Medulla oblongata (tissue), 1 donor: ENCODE results near the gene ANO1.

Experiments used
- DNase-seq: peaks from one replicate; pipeline ENCODE4 v3.0.0-alpha.2; 2015; ENCODE audit errors: extremely low spot score

ANO1 gene

DNA sequence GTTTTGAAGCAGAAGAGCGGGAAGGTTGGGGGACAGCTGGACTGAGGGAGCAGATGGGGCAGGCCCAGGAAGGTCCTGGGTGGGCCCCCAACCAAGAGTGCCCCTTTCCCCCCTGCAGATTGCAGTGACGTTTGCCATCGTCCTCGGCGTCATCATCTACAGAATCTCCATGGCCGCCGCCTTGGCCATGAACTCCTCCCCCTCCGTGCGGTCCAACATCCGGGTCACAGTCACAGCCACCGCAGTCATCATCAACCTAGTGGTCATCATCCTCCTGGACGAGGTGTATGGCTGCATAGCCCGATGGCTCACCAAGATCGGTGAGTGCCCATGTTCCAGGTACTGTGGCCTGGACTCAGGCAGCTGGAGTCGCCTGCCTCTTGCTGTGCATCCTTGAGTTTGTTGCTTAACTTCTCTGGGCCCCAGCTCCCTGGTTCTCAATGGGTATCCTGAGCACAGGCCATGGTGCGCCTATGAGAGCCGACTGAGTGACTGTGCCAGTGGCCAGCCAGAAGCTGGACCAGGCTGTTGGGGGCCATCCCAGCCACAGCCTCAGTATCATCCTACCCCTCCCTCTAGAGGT lies 83.0 kb downstream of the ANO1 start:
- DNase-seq = no peak

DNA sequence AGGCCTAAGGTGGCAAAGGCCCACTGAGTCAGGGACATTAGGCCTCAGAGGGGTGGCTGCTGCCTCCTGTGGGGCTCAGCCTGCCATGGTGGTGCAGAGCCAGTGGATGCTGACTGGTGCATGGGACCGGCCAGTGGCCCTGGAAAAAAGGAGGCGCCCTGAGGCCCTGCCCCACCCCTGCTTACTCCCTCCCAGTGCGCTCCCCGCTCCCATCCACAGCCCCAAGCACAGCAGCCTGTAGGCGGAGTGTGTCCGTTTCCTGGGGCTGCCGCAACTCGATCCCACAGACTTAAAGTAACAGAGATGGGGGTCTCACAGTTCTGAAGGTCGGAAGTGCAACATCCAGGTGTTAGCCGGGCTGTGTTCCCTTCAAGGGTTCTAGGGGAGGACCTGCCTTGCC lies 86.6 kb downstream of the ANO1 start:
- no peak for DNase-seq

DNA sequence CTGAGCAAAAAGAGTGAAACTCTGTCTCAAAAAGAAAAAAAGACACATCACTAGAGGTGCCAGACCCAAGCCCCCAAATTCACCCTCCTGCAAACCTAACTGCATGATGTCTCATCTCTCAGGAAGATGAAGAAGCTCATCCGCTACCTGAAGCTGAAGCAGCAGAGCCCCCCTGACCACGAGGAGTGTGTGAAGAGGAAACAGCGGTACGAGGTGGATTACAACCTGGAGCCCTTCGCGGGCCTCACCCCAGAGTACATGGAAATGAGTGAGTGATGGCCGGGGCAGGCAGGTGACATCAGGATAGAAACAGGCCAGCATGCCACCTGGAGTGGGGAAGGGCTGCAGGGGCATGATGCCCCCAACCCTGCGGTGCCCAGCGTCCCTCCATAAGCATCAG lies 89.0 kb downstream of the ANO1 start:
- no peak for DNase-seq

DNA sequence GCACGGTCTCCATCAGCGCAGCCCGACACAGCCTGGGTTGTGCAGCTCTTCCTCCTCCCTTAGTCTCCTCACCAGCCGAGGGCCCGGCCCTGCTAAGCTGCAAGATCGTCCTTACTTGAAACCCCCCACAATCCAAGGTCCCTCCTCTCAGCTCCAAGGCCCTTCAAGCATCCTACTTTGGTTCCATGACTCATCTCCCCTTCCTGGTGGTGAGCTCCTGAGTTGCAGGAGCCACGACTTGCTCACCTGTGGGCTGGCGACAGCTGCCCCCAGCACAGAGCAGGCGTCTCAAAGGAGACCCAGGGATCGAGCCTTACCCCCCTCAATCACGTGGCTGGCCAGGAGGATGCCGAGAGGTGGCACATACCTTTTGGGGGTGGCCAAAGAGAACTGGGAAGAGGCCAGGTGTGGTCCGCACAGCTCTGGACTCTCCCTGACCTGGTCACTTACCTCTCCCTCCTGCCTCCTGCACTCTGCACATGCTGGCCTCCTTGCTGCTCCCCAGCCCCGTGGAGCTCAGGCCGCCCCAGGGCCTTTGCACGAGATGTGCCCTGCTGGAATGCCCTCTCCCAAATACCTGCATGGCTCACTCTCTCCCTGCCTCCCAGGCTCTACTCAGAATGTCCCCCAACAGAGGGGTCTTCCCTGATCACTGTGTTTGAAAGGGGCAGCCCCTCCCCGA lies 89.7 kb downstream of the ANO1 start:
- DNase-seq = no peak

DNA sequence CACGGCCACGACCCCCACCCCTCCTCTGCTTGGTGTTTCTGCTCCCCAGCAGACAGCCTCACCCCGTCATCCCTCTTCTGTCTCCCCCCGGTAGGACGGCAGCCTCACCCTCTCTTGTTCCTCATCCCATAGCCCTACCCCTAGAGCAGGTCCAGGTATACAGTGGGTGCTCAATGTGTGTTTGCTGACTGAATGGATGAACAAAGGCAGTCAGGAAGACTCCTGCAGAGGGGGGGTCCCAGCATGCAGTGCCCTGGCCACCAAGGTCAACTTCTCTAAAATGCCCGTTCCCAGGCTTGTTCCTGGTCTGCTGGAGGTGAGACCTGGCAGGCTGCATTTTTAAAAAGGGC lies 90.3 kb downstream of the ANO1 start:
- DNase-seq = no peak

DNA sequence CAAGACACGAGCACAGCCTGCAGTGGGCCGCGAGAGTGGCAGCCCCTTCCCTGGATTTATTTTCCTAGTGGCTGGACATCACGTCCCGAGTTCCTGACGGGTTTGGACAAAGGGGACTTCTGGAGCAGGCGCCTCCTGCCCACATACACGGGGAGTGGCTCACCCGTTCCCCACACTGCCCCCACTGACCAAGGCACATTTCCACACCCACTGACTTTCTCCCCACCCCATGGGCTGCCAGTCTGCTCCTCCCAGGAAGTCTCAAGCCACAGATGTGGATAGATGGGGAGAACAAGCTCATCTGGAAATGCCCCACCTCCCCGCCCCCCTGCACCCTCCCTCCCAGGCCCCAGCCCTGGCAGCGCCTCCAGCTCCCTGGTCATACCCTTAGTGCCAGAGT lies 91.0 kb downstream of the ANO1 start:
- DNase-seq = no peak

DNA sequence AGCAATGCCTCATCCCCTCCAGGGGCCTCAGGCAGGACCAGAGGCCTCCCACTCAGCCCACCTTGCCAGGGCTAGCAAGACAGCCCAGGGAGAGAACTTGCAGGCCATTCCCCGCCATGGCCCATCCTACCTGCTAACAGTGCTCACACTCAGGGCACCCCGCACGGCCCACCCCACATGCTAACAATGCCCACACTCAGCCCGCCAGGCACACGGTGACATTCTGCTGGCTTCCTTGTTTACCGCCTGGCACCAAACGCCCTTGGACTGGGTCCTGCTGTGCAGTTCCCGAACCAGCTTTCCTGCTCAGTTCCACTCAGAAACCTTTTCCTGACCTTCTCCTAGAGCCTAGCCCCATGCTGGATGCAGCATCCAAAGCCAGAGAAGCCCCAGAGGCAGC lies 91.5 kb downstream of the ANO1 start:
- DNase-seq = no peak

DNA sequence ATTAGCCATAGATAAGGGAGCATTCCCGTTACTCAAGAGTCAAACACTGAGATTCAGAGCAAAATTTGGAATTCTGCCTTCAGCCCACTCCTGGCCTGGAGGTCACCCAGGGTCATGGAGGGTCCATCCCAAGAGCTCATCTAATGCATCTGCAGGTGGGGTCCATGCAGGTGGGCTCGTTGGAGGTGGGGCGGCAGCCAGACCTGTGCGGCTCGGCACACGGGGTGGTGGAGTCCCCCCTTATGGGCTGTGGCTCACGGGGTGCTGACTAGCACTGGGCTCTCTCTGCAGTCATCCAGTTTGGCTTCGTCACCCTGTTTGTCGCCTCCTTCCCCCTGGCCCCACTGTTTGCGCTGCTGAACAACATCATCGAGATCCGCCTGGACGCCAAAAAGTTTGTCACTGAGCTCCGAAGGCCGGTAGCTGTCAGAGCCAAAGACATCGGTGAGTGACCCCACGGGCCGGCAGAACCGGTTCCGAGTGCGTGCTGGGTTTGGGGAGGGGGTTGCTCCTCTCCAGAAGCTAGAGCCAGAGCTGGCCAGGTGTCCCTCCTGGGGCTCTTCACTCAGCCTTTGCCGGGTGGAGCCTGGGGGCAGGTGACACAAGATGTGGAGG lies 92.6 kb downstream of the ANO1 start:
- no peak for DNase-seq

DNA sequence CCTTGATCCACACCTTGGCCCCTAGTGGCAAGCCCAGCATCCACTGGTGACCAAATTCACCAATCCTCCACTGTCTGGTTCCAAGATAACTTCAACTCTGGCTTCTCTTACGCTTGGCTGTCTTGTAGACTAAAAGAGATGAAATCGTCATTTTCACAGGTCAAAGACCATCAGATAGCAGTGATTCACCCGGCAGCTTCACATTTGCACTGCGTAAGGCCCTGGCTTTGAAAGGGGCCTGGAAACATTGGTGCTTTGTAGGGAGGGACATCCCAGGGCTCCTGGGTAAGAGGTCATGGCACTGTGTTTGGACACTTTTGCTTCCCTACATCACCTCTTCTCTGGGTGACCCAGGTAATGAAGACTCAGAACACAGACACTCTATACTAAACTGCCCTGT lies 94.9 kb downstream of the ANO1 start:
- no peak for DNase-seq

DNA sequence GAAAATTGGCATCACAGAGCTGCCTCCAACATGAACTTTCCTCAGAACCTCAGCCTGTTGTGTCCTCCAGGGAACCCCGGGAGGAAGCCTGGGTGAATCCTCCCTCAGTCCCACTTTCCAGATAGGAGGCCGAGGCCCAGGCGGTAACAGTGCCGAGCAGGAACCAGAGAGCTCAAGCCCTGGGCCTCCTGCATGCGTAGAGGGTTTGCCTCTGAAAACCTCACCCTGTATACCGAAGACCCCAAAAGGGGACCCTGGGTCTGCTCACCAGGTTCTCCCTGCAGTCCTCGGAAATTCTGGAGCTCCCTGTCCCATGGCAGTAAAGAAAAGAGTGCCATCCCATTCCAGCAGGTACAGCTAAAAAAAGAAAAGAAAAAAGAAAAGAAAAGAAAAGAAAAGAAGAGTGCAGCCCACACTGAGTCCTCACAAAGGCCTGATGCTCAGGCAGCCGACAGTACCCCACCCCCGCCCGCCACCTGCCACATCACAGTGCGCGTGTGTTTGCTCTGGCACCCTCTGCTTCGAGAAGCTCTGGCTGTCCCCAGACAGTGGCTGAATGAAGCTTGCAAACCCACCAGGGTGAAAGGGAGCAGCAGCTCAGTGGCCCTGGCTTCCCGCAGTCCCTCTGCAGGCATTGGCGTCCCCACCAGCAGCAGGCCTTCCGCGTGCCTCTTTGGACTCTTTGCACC lies 96.6 kb downstream of the ANO1 start:
- no peak for DNase-seq

DNA sequence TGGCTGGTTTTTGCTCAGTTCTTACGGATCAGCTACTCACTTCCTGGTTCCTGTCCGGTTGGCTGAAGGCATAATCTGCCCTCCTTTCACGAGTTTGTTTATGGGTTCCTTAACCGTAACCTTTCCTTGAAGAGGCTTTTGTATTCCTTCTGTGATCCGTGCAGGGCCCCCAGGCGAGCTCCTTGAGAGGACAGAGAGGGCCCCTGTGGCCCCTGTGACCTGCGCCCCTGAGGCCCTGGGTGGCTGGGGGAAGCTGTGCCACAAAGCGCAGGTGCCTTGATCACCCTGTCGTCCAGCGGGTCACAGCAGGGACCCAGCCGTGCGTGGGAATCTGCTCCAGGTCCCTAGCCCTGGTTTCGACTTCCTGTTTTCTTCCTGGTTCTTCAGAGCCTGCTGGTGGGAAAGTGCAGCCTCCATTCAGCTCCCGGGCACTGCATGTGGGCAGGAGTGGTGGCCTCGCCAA lies 97.2 kb downstream of the ANO1 start:
- no peak for DNase-seq

DNA sequence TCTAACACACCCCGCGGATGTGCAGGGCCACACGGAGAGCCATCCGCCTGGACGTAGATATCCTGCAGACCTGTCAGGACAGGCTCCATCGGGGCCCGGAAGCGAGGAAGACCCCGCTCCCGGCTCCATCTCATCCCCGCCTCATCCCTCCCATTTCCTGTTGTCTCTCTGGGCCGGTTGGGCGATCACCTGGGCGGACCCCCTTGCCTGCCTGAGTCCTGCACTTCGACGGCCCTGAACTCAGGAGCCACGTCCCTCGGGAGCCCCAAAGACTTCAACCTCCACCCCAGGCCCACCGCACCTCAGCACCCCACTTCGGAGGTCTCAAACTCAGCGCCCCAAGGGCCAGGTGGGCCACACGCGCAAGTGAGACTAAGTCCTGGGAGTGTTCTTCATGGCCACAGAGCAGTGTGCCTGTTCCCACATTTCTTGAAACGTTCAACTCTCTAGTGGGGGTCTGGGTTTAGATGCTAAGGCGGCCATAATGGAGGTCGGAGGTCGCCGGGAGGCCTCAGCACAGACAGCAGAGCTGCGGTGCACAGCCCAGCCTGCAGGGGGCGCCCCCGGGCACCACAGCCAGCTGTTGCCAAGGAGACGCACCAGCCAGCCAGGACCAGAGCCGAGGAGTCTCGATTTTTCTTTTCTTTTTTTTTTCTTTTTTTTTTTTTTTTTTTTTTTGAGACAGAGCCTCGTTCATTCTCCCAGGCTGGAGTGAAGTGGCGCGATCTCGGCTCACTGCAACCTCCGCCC lies 99.0 kb downstream of the ANO1 start:
- no peak for DNase-seq

DNA sequence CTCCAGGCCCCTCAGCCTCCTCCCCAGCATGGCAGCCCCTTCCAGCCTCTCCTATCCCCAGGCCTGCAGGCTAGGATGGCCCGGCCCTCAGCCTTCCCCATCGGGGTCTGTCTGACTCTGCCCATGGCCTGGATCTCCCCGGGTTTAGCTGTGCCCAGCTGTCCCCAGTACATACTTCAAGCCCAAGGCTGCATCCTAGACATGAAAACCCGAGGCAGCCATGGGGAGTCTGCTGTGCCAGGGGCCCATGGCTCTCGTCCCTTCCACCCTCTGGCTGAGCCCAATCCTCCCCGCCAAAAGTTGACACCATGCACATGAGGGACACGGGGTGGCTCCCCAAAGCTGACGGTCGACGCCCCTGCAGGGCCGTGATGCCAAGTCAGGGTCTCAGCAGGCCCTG lies 102.8 kb downstream of the ANO1 start:
- no peak for DNase-seq

DNA sequence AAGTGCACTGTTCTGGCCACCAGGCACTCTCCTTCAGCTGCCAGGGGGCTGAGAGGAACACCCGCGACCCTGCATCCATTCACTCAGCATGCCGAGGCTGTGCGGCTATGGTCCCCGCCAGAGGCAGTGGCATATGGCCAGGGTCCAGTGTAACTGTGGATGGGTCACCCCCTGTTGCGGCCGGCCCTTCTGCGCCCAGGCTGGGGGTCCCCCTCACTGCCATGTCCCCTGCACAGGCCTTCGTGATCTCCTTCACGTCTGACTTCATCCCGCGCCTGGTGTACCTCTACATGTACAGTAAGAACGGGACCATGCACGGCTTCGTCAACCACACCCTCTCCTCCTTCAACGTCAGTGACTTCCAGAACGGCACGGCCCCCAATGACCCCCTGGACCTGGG lies 104.1 kb downstream of the ANO1 start:
- DNase-seq = no peak

DNA sequence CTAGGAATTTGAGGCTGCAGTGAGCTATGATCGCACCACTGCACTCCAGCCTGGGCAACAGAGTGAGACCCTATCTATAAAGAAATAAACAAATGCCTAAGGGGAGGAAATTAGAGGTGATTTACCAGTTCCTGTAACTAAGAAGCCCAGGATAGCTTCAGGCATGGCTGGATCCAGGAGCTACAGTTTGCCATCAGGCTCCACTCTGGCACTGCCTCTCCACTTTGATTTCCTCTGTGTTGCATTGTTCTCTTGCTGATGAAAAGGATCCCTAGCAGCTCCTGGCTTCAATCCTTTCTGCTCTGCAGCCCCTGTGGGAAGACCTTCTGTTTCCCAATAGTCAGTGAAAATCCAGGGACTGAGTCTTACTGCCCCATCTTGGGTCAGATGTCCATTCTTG lies 104.9 kb downstream of the ANO1 start:
- DNase-seq = no peak

DNA sequence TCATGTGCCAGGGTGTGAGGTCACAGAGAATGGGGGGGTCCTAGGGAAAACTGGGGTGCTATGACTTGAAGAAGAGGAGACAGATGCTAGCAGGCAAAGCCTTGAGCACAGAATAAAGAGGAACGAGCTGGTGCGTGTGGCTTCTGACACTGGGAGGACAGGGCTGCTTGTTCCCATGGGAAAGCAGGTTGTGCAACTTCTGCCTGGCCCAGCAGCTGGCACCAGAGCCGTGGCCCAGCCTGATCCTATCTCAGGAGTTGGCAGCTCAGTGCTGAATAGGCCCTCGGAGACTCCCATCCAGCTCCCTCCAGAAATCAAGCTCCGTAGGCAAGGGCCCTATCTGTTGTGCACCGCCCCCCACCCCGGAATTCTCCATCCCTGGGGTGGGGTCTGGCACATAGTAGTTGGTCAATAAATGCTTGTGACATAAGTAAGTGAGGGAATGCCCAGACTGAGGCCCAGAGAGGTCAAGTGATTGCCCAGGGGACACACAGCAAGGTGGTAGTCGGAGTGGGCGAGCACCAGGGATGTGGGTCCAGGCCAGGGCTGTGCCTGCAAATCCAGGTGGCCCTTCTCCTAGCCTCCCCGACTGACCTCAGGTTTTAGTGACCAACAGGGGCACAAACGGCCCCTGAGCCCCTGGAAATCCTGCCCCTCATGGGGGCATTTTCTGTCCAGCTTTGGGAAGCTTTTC lies 105.5 kb downstream of the ANO1 start:
- DNase-seq = no peak

DNA sequence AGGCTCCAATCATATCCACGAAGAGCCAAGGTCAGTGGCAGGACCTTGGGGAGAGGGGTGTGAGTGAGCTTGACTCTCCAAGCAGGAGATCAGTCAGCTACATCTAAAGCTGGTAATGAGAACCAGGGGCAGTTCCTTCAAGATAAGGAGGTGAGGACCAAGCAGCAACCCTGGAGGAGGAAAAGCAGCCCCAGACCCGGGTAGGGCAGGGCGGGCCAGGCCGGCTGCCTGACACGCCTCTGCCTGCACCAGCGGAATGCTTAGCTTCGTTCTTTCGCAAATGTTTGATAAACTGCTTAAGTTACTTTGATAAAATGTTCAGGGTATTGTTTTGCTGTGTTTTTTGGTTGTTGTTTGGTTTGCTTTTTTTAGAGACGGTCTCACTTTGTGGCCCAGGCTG lies 106.3 kb downstream of the ANO1 start:
- no peak for DNase-seq

DNA sequence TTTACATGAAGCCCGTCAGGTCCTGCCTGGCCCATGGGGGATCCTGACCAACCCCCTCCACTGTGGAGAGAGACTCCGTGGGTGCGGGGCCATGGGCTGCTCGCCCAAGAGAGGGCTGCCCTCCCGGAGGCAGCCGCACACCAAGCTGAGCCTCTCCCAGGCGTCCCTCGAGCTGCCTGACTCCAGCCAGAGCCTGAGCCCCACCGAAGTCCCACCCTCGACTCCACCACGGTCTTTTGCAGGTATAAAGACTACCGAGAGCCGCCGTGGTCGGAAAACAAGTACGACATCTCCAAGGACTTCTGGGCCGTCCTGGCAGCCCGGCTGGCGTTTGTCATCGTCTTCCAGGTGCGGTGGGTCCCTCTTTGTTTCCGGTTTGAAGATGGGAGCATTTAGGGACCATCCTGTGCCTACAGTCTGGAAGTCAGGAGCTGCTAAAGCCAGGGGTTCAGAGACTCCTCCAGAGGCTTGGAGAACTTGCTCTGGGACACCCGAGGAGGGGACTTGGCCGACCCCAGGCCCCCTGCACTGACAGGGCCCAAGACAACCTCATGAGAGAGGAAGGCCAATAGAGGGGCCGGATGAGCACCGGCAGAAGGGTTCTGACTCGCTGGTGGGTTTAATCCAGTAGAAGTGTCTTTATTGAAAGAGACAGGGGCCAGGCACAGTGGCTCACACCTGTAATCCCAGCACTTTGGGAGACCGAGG lies 107.4 kb downstream of the ANO1 start:
- DNase-seq = no peak

DNA sequence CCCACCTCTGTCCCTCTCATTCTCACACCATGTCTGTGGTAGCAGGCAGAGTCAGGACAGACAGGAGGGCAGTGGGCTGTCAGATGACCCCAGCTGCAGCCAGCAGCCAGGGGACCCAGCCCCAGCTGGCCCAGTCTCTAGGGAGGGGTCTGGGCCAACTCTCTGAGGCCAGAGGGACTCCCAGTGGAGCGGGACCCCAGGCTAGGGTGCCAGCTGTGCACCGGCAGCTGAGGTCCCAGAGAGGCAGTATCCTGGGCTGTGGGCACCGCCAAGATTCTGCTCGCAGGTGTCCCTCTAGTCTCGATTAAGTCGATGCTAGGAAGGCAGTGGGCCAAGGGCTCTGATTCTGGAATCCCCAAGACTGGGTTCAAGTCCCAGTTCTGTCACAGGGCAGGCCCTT lies 108.3 kb downstream of the ANO1 start:
- DNase-seq = no peak

DNA sequence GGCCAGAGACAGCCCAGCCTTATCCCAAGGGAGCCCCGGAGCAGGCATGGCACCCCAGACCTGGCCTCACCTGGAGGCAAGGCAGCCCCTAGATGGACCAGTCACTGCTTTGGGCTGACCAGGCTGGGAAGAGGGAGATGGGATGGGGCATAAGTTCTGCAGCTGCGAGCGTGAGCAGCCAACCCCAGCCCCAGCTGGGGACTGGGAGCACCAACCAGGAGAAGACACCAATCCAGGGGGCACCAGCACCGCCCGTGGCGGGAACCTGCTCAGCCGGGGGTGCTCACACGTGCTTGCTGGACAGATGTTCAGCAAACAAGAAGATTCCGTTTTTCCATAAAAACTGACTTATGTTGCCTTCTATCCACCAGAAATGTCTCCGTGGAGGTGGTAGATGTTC lies 108.8 kb downstream of the ANO1 start:
- no peak for DNase-seq

DNA sequence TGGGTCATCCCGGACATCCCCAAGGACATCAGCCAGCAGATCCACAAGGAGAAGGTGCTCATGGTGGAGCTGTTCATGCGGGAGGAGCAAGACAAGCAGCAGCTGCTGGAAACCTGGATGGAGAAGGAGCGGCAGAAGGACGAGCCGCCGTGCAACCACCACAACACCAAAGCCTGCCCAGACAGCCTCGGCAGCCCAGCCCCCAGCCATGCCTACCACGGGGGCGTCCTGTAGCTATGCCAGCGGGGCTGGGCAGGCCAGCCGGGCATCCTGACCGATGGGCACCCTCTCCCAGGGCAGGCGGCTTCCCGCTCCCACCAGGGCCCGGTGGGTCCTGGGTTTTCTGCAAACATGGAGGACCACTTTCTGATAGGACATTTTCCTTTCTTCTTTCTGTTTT lies 109.7 kb downstream of the ANO1 start:
- DNase-seq = no peak
